Activated CD8-positive, alpha-beta T cell treated with anti-CD3 and anti-CD28 coated beads, Interleukin-2, amount 10 ng/mL, durations not matched to agents 7 days and 5 days (primary cell): ENCODE results near the gene SLTM. TPM values are rescaled to one million over a fixed set of nuclear protein-coding genes. Genes with fewer than 3 reads are reported as not detected.
"Not testable (repeated sequence)": the region's sequence is repeated elsewhere in the genome, so short reads cannot be mapped to it uniquely, and the experiment has no call there.

Source experiments
- ATAC-seq: fragments of 150-1000 bp; cut with Tn5 transposase; one replicate; pipeline ENCODE4 v1.10.0; 2021; ENCODE audit warnings: moderate library complexity
- CTCF ChIA-PET: fragments of 350-600 bp; sonication (Branson Sonifier 250); formaldehyde crosslinking; loops from one replicate; lab custom pipeline; 2021; ENCODE audit warnings: antibody characterized with exemption; lab: Charles Lee
- POLR2A ChIA-PET: fragments of 350-600 bp; sonication (Branson Sonifier 250); formaldehyde crosslinking; loops from one replicate; lab custom pipeline; 2021; ENCODE audit warnings: antibody characterized with exemption; lab: Charles Lee
- DNase-seq: peaks from one replicate; pipeline ENCODE4 v3.0.0-alpha.2; 2020
- H3K27ac Mint-ChIP-seq: one replicate; pipeline ENCODE4 v1.8.0; 2021; ENCODE audit warnings: mild to moderate bottlenecking, mixed read lengths
- H3K27me3 Mint-ChIP-seq: one replicate; pipeline ENCODE4 v1.8.0; 2021; ENCODE audit warnings: low read depth, mixed read lengths
- H3K36me3 Mint-ChIP-seq: one replicate; pipeline ENCODE4 v1.8.0; 2021; ENCODE audit warnings: low read depth, mixed read lengths
- H3K4me1 Mint-ChIP-seq: one replicate; pipeline ENCODE4 v1.8.0; 2021; ENCODE audit warnings: low read depth, mixed read lengths
- H3K4me3 Mint-ChIP-seq: one replicate; pipeline ENCODE4 v1.8.0; 2021; ENCODE audit warnings: mild to moderate bottlenecking, mixed read lengths
- H3K9me3 Mint-ChIP-seq: one replicate; pipeline ENCODE4 v1.8.0; 2022; ENCODE audit warnings: mixed read lengths; ENCODE audit not compliant: insufficient read depth
- total RNA-seq, 2 experiments: library from RNA; stranded (reverse); gene quantifications; one replicate each; pipeline ENCODE4 v1.2.3, GENCODE V29; 2021

SLTM gene
- total RNA-seq, 2 experiments from 2014 or later = 120 to 122 TPM

DNA sequence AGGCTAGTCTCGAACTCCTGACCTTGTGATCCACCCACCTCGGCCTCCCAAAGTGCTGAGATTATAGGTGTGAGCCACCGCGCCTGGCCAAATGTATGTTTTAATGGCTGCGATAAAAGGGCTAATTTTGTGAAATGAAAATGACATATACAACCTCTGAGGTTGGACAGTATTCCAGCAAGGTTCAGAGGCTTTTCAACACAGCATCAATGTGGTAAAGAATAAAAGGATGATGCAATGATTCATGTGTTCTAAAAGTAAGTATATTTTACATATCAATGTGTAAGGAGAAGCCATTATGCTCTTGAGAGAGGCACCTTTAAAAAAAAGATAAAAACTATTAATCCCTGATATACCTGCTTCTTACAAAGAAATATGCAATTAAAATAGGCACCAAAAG is 6.7 kb downstream of the SLTM start:
- DNase-seq (no peak), ATAC-seq (no peak)
- Mint-ChIP-seq H3K36me3 (peaks cover 38% of the 10 kb centered on the region), H3K9me3 (no peaks in the 10 kb centered on the region), H3K4me3 (no peak overlapping the region), H3K27ac (no peak overlapping the region), H3K27me3 (no peaks in the 10 kb centered on the region), H3K4me1 (peaks cover 32% of the 10 kb centered on the region)
- ChIA-PET CTCF (interaction anchor here (0.6 kb wide), 1 partner anchor 11 kb away, joined by 3 read pairs; no protein-coding TSS in a partner anchor), POLR2A (no interaction called here)

DNA sequence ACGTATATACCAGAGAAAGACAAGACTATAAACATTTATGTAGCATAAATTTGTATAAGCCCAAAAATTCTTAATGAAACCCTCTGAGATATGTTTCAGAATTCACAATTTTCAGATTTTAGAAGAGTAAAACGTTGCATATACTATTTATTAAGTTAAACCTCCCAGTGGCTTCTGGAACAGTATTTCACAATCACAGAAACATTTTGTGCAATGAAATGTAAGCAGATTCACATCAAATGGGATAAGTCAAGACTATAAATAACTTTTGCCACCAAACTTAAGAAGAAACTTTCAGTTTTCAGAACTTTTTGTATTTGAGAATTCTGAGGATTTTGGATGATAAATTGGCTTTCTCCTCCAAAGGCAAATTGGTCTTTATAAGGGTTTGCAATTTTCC is 9.2 kb downstream of the SLTM start:
- Mint-ChIP-seq H3K36me3 (peaks cover 38% of the 10 kb centered on the region), H3K4me1 (peaks cover 33% of the 10 kb centered on the region), H3K9me3 (no peaks in the 10 kb centered on the region), H3K27me3 (no peaks in the 10 kb centered on the region), H3K27ac (peak overlapping the region; percentile 18), H3K4me3 (no peak overlapping the region)
- ChIA-PET POLR2A (interaction anchor here (1.1 kb wide), 1 partner anchor 9 kb away, joined by 3 read pairs; no protein-coding TSS in a partner anchor), CTCF (interaction anchor here (1.4 to 1.5 kb wide), 2 partner anchors 55 to 605 kb away, joined by 3 to 5 read pairs; no protein-coding TSS in a partner anchor)
- DNase-seq (no peak), ATAC-seq (no peak)

DNA sequence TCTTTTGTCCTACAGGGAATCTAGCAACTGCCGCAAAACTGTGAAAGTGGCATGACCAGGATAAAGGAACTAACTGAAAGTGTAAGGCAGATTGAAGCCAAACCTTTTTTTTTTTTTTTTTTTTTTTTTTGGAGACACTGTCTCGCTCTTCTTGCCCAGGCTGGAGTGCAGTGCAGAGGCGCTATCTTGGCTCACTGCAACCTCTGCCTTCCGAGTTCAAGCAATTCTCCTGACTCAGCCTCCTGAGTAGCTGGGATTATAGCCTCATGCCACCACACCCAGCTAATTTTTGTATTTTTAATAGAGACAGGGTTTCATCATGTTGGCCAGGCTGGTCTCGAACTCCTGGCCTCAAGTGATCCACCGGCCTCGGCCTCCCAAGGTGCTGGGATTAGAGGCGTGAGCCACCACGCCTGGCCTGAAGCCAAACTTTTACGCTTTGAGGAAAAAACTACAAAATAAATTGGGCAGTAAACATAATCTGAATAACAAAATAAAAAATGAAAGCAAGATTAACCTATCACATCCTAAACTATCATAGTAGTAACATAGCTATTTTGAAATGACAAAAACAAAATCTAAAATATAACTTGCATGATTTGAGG is 9.7 kb downstream of the SLTM start:
- Mint-ChIP-seq H3K36me3 (peaks cover 34% of the 10 kb centered on the region), H3K4me1 (peaks cover 33% of the 10 kb centered on the region), H3K27ac (peak overlapping the region; percentile 64), H3K9me3 (no peaks in the 10 kb centered on the region), H3K4me3 (no peak overlapping the region), H3K27me3 (no peaks in the 10 kb centered on the region)
- ChIA-PET POLR2A (interaction anchor here (0.6 to 1.1 kb wide), 2 partner anchors 9 to 746 kb away, joined by 3 to 4 read pairs; no protein-coding TSS in a partner anchor), CTCF (no interaction called here)
- DNase-seq (no peak), ATAC-seq (peak; percentile 8)

DNA sequence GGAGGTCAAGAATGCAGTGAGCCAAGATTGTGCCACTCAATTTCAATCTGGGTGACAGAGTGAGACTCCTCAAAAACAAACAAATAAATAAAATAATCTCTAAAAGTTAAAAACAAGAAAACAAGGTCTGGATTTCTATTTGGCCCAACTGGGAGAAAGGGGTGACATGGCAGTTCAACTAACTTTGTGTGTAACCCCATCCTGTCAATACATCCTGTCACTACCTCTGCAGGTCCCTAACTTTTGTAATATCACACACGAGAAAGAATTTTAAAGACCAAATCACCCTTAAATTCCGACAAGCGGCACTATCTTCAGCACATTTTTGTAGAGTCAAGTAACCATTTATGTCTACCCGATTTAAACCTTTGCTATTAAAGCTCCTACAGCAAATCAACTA is 10.2 kb downstream of the SLTM start:
- ChIA-PET POLR2A (interaction anchor here (0.6 to 1.1 kb wide), 2 partner anchors 10 to 745 kb away, joined by 3 to 4 read pairs; no protein-coding TSS in a partner anchor), CTCF (no interaction called here)
- Mint-ChIP-seq H3K27ac (peak overlapping the region; percentile 64), H3K27me3 (no peaks in the 10 kb centered on the region), H3K36me3 (peaks cover 36% of the 10 kb centered on the region), H3K4me3 (no peak overlapping the region), H3K4me1 (peaks cover 35% of the 10 kb centered on the region), H3K9me3 (no peaks in the 10 kb centered on the region)
- DNase-seq (no peak), ATAC-seq (peak; percentile 48)

DNA sequence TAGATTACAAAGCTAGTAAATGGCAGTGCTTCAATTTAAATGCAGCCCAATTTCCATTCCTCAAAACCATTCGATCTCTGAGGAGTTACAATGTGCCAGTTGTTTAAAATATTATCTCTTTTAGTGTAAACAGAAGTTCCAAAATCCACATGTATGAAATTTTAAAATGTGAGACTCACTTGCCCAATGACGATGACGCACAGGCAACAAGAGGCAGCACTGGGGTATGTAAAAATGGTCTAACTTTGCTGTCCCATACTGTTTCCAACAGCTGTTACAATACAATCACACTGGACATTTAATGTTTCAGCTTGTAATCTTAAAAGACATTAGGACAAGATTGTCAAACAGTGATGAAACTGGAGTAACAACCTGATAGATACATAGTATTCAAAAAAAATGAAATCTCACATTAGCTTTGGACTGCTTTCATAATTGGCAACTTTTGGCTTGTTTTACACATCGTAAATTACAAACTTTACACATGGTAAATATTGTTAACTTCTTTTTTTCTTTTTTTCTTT is 12.2 kb downstream of the SLTM start:
- Mint-ChIP-seq H3K4me1 (peaks cover 35% of the 10 kb centered on the region), H3K9me3 (no peaks in the 10 kb centered on the region), H3K36me3 (peaks cover 30% of the 10 kb centered on the region), H3K27ac (peak overlapping the region; percentile 16), H3K27me3 (no peaks in the 10 kb centered on the region), H3K4me3 (no peak overlapping the region)
- DNase-seq (no peak), ATAC-seq (no peak)
- ChIA-PET CTCF (interaction anchor here (1.0 to 1.2 kb wide), 2 partner anchors 10 to 15 kb away, joined by 4 read pairs; no protein-coding TSS in a partner anchor), POLR2A (interaction anchor here (1.2 to 1.3 kb wide), 2 partner anchors 12 to 150 kb away, joined by 3 to 4 read pairs; partner anchors contain the start of genes MINDY2 and SLTM)

DNA sequence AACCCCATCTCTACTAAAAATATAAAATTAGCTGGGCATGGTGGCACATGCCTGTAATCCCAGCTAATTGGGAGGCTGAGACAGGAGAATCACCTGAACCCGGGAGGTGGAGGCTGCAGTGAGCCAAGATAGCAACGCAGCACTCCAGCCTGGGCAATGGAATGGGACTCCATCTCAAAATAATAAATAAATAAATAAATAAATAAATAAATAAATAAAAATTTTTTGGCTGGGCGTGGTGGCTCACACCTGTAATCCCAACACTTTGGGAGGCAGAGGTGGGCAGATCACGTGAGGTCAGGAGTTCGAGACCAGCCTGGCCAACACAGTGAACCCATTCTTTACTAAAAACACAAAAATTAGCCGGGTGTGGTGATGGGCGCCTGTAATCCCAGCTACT is 13.0 kb downstream of the SLTM start:
- DNase-seq, H3K4me3 Mint-ChIP-seq, POLR2A ChIA-PET, H3K27ac Mint-ChIP-seq, H3K27me3 Mint-ChIP-seq, ATAC-seq, H3K9me3 Mint-ChIP-seq: not testable (repeated sequence)
- CTCF ChIA-PET = interaction anchor here (0.7 to 1.0 kb wide), 2 partner anchors 10 to 11 kb away, joined by 4 read pairs; no protein-coding TSS in a partner anchor
- Mint-ChIP-seq H3K4me1 (peaks cover 34% of the 10 kb centered on the region), H3K36me3 (peaks cover 27% of the 10 kb centered on the region)

DNA sequence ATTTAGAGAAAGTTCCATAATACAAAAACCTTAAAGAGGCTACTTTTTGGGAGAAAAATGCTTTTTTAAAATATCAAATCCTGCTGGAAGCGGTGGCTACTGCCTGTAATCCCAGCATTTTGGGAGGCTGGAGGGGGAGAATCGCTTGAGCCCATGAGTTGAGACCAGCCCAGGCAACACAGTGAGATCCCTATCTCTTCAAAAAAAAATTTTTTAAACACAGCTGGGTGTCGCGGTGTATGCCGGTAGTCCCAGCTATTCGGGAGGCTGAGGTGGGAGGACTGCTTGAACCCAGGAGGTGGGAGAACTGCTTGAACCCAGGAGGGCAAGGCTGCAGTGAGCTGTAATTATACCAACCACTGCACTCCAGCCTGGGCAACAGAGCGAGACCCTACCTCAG is 14.2 kb downstream of the SLTM start:
- H3K4me3 Mint-ChIP-seq = no peak overlapping the region
- POLR2A ChIA-PET = no interaction called here
- H3K36me3 Mint-ChIP-seq = peaks cover 35% of the 10 kb centered on the region
- no peak overlapping the region for H3K27ac Mint-ChIP-seq
- no peaks in the 10 kb centered on the region for H3K9me3 Mint-ChIP-seq
- H3K4me1 Mint-ChIP-seq = peaks cover 26% of the 10 kb centered on the region
- CTCF ChIA-PET = no interaction called here
- H3K27me3 Mint-ChIP-seq = no peaks in the 10 kb centered on the region
- ATAC-seq (no peak), DNase-seq (no peak)

DNA sequence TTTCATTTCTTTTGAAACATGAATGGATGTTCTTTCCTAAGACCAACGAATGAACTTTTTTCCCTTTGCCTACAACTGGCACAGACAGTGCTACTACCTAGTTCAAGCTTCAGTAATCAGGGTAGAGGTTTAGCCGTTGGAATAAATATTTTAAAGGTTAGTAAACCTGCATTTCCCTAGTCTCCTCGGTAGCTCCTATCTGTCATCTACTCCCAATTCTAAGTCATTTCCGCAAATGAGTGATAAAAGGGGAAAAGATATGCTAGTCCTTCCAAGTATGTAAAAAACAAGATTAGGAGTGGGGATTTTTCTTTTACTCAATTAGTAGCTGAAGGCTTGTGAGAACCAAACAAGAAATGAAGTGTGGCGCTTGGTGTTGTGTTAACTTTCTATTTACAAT is 15.2 kb downstream of the SLTM start:
- Mint-ChIP-seq H3K4me1 (peaks cover 21% of the 10 kb centered on the region), H3K4me3 (no peak overlapping the region), H3K36me3 (peaks cover 37% of the 10 kb centered on the region), H3K27me3 (no peaks in the 10 kb centered on the region), H3K27ac (no peak overlapping the region), H3K9me3 (no peaks in the 10 kb centered on the region)
- no peak for DNase-seq
- ChIA-PET POLR2A (no interaction called here), CTCF (no interaction called here)
- no peak for ATAC-seq

DNA sequence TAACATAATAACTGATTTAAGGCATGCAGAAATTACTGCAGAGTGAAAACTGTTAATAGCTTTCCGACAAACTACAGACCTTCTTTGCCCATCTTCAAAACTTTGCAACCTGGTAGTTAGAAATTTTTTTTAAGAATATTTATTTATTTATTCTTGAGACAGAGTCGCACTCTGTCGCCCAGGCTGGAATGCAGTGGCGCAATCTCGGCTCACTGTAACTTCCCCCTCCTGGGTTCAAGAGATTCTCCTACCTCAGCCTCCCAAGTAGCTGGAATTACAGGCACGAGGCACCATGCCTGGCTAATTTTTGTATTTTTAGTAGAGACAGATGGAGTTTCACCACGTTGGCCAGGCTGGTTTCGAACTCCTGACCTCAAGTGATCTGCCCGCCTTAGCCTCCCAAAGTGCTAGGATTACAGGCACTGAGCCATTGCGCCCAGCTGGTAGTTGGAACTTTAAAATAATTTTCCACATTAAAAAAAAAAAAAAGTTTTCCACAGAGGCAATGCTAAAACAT is 15.8 kb downstream of the SLTM start:
- Mint-ChIP-seq H3K4me1 (peaks cover 17% of the 10 kb centered on the region), H3K36me3 (peaks cover 36% of the 10 kb centered on the region)
- H3K27me3 Mint-ChIP-seq, DNase-seq, POLR2A ChIA-PET, H3K9me3 Mint-ChIP-seq, ATAC-seq, H3K27ac Mint-ChIP-seq, H3K4me3 Mint-ChIP-seq: not testable (repeated sequence)
- CTCF ChIA-PET = interaction anchor here (1.8 to 2.1 kb wide), 2 partner anchors 14 to 16 kb away, joined by 5 to 7 read pairs; no protein-coding TSS in a partner anchor

DNA sequence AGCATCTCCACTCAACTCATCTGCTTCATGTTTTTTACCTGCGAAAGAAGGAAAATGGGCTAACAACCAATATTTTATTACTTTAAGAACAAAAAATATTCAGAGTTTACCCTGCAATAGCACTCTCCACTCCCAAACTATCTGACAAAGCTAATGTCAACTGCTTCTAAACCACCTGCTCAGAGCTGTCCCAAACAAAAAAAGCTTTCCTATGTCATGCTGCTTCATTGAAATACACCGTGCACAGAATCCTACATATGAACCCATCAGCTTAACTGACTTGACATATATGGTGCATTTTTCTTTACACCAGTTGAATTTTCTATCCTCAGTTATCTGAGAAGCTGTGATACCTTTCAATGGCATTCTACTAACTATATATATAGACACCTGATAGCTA is 16.5 kb downstream of the SLTM start:
- CTCF ChIA-PET = interaction anchor here (1.2 to 2.1 kb wide), 3 partner anchors 10 to 15 kb away, joined by 3 to 7 read pairs (median 5); no protein-coding TSS in a partner anchor
- H3K27me3 Mint-ChIP-seq = no peaks in the 10 kb centered on the region
- H3K36me3 Mint-ChIP-seq = peaks cover 36% of the 10 kb centered on the region
- H3K4me3 Mint-ChIP-seq = no peak overlapping the region
- H3K27ac Mint-ChIP-seq = no peak overlapping the region
- no peak for DNase-seq
- no peaks in the 10 kb centered on the region for H3K9me3 Mint-ChIP-seq
- ATAC-seq = no peak
- POLR2A ChIA-PET = interaction anchor here (0.9 kb wide), 1 partner anchor 11 kb away, joined by 3 read pairs; no protein-coding TSS in a partner anchor
- H3K4me1 Mint-ChIP-seq = peaks cover 17% of the 10 kb centered on the region

DNA sequence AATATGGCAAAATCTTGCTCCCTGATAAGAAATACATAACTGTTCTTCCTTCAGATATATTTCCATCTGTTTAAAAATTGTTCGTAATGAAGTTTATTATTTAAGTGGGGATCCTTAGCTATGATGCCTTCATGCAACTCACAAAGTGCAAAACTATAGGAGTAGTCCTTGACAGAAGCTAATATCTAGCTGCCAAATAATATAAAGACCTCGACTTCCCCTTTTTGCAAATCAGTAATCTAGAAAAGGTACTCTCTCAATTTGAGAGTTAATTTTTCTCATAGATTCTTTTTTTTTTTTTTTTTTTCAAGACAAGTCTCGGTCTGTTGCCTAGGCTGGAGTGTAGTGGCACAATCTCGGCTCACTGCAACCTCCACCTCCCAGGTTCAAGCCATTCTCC is 23.0 kb downstream of the SLTM start:
- no peak overlapping the region for H3K4me3 Mint-ChIP-seq
- ChIA-PET POLR2A (no interaction called here), CTCF (no interaction called here)
- peaks cover 47% of the 10 kb centered on the region for H3K4me1 Mint-ChIP-seq
- no peaks in the 10 kb centered on the region for H3K9me3 Mint-ChIP-seq
- no peaks in the 10 kb centered on the region for H3K27me3 Mint-ChIP-seq
- H3K27ac Mint-ChIP-seq = no peak overlapping the region
- no peak for DNase-seq
- peaks cover 62% of the 10 kb centered on the region for H3K36me3 Mint-ChIP-seq
- no peak for ATAC-seq

DNA sequence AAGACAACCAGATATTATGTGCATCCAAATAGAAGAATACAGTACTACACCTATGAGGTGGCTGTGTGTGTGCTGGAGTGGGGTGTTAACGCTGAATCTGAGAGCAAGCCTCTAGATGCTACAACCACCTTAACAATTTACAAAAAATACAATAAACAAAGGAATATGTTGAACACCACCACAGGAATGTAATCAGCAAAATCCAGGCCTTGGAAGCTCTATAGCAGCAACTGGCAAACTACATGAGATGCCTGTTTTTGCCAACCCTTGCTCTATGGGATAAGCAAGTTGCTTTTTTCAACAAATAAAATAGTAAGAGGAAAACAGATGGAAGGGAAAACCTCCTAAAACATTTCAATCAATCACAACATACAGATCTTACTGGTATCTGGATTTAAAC is 23.9 kb downstream of the SLTM start:
- CTCF ChIA-PET = no interaction called here
- Mint-ChIP-seq H3K4me1 (peaks cover 45% of the 10 kb centered on the region), H3K27ac (no peak overlapping the region), H3K27me3 (no peaks in the 10 kb centered on the region), H3K4me3 (no peak overlapping the region), H3K9me3 (no peaks in the 10 kb centered on the region), H3K36me3 (peaks cover 57% of the 10 kb centered on the region)
- ATAC-seq (no peak), DNase-seq (no peak)
- POLR2A ChIA-PET = no interaction called here
